CD4-positive, alpha-beta T cell treated with Interleukin-4 for 1 hour (primary cell): ENCODE measurements around the gene NRAP.
A peak's percentile ranks its signal among the peaks of the same experiment; 100 is the strongest.

Experiments
- DNase-seq, 2 donors: peaks; one replicate each; pipeline ENCODE4 v3.0.0-alpha.2; 2020 to 2022

Gene NRAP

GRCh38 chr10:113663908-113664307 is at the start of gene NRAP:
TSS of gene NRAP (minus strand) at chr10:113664041. CDS start at chr10:113663882, 159 bp downstream.
- DNase-seq, result no peak

- DNase-seq, result no peak
These were observed 49.8 kb upstream of the NRAP start for GRCh38 chr10:113713640-113713982.

- no peak for DNase-seq
These were observed 49.2 kb upstream of the NRAP start for GRCh38 chr10:113712755-113713639.

GRCh38 chr10:113712024-113712423 is 48.2 kb upstream of the NRAP start:
- DNase-seq, result no peak

GRCh38 chr10:113711142-113711541 is 47.3 kb upstream of the NRAP start:
- DNase-seq, result no peak

- no peak for DNase-seq
These were observed 45.5 kb upstream of the NRAP start for GRCh38 chr10:113709221-113709838.

GRCh38 chr10:113708640-113709039 is 44.8 kb upstream of the NRAP start:
- DNase-seq, result no peak

GRCh38 chr10:113706623-113707022 is 42.8 kb upstream of the NRAP start:
- no peak for DNase-seq

GRCh38 chr10:113705344-113705652 is 41.5 kb upstream of the NRAP start:
- no peak for DNase-seq

GRCh38 chr10:113704637-113705343 is 40.9 kb upstream of the NRAP start:
- peak in 1 of 2 donors; percentile 34 for DNase-seq

- no peak for DNase-seq
These were observed 33.8 kb upstream of the NRAP start for GRCh38 chr10:113697595-113697994.

GRCh38 chr10:113695691-113696090 is 31.9 kb upstream of the NRAP start:
- DNase-seq, result no peak

GRCh38 chr10:113693348-113693747 is 29.5 kb upstream of the NRAP start:
- no peak for DNase-seq

- DNase-seq, result no peak
These were observed 28.4 kb upstream of the NRAP start for GRCh38 chr10:113692271-113692670.

- DNase-seq, result no peak
These were observed 27.5 kb upstream of the NRAP start for GRCh38 chr10:113691381-113691780.

- no peak for DNase-seq
These were observed 26.9 kb upstream of the NRAP start for GRCh38 chr10:113690749-113691148.

- DNase-seq, result no peak
These were observed 25.7 kb upstream of the NRAP start for GRCh38 chr10:113689574-113689973.

- peak in 1 of 2 donors; percentile 14 for DNase-seq
These were observed 25.2 kb upstream of the NRAP start for GRCh38 chr10:113689057-113689456.

GRCh38 chr10:113687037-113687436 is 23.2 kb upstream of the NRAP start:
- no peak for DNase-seq

GRCh38 chr10:113686028-113686427 is 22.2 kb upstream of the NRAP start:
- no peak for DNase-seq

GRCh38 chr10:113683300-113683699 is 19.5 kb upstream of the NRAP start:
- no peak for DNase-seq

GRCh38 chr10:113681533-113682470 is 18.0 kb upstream of the NRAP start:
- DNase-seq, result peak; percentile 33 to 52
